ENCODE results near the gene MRPS9.

MRPS9 gene

DNA sequence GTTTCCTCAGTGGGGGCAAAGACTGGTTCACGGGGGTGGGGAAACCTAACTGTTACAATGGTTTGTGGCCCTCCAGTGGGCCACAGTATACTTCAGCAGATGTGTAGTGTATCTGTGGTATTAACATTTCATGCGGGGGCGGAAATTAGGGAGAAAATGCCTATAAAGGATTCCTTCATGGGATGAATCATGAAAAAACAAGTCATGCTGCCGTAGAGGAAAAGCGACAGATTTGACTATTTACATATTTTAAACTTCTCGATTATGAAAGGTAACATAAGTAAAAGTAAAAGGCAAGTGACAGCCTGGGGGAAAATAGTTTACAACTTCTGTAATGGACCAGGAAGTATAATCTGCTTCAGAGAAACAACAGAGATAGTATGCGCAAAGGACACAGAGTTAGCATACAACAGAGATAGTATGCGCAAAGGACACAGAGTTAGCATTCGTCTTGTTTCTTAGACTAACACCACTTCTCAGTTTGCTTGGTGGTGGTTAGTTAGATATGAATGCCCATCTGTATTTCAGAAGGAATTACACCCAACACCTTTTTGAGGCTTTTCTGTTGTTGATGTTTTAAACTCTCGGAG is 41.1 kb downstream of the MRPS9 start:
- no peak for DNase-seq (ENCODE audit: low read depth in 2 of 2)

GRCh38 chr2:105080461-105080860 is 42.6 kb downstream of the MRPS9 start:
- no peak for DNase-seq (ENCODE audit: low read depth in 2 of 2)

- no peak for DNase-seq (ENCODE audit: low read depth in 2 of 2)
Measured at GRCh38 chr2:105081006-105081601, 43.2 kb downstream of the MRPS9 start.

DNA sequence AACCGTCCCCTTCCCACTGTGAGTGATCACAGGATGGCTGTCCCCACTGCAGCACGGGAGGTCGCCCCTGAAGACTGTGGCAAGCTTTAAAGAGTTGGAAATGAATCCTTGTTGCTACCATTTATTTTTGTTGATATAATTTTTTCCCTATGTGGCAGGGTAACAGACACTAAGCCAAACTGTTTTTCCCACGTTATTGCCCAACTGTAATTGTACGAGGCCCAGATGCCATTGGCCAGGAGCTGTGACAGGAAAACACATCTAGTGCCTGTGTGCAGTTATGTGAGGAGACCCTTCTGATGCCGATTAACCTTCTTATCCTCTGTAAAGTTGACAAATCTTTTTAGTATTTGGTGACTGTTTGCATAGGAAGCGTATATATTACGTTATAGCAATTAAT is 44.2 kb downstream of the MRPS9 start:
- DNase-seq (ENCODE audit: low read depth in 2 of 2) = no peak

- DNase-seq (ENCODE audit: low read depth in 2 of 2) = no peak
Measured at GRCh38 chr2:105085525-105085924, 47.7 kb downstream of the MRPS9 start.

DNA sequence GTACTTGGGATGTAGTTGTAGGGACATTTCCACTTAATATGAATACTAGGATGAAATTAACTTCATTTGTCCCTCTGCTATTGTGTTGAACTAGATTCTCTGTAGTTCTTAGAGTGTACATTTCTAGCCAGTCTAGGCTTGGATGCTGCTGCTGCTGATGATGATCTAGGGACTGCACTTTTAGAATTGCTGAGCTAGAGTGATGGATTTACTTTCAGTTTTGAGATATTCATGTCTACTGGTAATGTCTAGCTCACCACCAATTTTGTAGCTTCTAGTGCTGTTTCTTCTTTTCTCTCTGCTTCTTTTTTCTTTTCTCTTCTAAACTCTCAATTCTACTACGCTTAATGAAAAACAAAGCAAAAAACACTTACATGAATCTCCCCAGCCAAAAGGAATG is 49.4 kb downstream of the MRPS9 start:
- DNase-seq (ENCODE audit: low read depth in 2 of 2) = no peak

DNA sequence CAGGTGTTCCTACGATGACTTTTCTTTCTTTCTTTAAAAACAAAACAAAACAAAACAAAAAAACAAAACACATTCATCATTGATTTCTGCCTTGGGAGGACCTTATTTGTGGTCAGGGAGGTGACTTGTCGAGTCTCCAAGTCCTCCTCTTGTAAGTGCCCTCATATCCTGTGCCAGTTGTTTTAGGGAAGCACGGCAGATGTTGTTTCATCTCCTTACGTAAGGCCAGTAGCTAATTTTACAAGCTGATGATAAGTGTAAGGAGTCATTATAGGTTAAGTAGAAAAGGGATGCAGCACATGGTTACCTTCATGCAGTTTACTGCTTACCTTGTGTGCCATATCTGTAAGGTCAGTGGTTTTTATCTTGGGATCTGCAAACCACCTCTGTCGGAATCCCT is 52.2 kb downstream of the MRPS9 start:
- DNase-seq (ENCODE audit: low read depth in 2 of 2) = no peak

- DNase-seq (ENCODE audit: low read depth in 2 of 2) = no peak
Measured at GRCh38 chr2:105092797-105093196, 54.9 kb downstream of the MRPS9 start.

DNA sequence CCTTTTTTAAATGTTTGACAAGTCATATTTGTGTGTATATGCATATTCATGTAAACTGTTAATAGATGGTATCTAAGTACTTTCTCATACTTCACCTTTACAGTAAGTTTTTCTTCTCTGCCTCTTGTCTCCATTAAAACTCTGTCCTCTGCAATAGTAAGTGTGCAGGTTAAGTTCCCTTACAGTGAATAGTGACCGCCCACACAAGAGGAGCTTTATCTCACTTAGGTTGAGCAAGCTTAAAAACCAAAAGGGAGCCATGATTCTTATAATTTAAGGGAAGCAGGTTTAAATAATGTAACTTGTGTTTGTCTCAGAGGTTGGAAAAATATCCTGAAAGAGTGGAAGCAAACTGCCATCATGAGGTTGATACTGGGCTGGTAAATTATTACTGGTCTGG is 61.3 kb downstream of the MRPS9 start:
- no peak for DNase-seq (ENCODE audit: low read depth in 2 of 2)

DNA sequence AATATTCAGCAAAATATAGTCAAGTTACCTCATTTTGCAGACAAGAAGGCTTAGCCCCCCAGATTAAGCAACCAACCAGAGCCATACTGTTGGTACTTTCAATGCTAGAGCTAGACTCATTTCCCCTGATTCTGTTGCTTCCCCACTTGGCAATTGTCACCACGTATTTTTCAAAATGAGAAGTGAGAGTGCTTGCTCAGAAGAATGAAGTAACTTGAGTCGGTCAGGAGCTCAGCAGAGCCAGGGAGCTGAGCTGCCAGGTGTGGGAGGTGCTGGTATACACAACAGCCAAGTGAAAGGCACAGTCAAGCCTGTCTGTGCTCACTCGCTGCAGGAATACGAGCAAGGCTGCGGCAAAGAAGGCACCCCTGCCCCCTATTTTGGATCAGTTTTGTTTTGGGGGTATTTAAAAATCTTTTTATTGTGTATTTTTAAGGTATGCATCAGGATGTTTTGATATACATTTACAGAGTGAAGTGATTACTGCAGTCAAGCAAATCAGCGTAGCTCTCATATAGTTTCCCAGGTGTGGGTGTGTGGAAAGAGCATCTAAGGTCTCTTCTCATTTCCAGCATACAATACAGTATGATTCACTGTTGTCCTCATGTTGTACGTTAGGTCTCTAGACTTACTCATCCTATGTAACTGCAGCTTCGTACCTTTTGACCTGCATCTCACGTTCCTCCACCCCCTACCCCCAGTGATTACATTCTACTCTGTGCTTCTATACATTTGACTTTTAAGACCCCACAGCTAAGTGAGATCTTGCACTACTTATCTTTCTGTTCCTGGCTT is 62.4 kb downstream of the MRPS9 start:
- DNase-seq (ENCODE audit: low read depth in 2 of 2) = no peak

- no peak for DNase-seq (ENCODE audit: low read depth in 2 of 2)
Measured at GRCh38 chr2:105102001-105102400, 64.1 kb downstream of the MRPS9 start.

- DNase-seq (ENCODE audit: low read depth in 2 of 2) = peak; percentile 75 to 78
Measured at GRCh38 chr2:105102963-105103421, 65.1 kb downstream of the MRPS9 start.

GRCh38 chr2:105103481-105103880 is 65.6 kb downstream of the MRPS9 start:
- DNase-seq (ENCODE audit: low read depth in 2 of 2) = no peak

DNA sequence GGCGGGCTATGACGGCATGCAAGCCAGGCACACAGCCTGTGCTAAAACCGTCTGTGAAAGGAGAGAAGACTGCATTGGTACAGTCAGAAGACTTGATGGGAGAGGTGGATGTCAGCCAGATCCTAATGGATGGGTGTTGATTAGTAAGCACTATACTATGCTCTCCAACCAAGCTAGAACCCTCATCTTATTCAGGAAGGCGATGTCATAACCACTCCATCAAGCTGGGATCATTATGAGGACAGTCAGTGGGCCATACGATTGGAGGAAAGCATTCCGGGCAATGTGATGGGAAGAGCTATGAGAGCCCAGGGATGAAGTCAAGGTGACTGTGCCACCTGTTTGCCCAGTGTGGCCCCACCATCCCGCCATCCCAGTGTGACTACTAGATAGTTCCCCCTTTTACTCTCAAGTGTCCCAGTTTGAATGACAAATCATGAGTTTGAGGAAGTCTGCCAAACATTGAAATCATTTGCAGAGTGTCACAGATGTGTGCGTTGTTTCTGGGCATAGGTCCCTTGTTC is 66.4 kb downstream of the MRPS9 start:
- peak; percentile 53 to 56 for DNase-seq (ENCODE audit: low read depth in 2 of 2)

DNA sequence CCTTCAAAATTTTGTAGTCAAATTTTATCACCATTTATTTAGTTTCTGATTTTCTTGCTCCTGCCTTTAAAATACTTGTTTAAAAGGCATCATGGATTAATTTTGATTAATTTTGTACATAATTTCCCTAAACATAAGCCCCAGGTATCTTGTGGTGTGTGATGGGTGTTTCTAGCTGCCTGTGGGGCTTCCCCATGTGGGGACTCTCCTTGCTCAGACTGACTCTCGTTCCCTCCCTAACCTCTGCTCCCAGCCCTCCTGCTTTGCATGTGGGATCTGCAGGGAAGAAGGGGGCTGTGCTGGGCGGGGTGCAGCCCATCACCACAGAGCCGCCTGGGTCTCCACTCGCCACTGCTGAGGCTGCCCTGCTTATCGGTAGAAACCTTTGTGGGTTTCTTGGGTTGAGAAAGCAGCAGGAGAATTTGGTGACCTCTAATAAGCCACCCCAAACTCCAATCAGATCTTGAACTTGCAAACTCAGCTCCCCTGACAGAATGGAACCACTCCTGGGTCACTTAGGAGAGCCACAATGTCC is 72.5 kb downstream of the MRPS9 start:
- DNase-seq (ENCODE audit: low read depth in 2 of 2) = no peak

DNA sequence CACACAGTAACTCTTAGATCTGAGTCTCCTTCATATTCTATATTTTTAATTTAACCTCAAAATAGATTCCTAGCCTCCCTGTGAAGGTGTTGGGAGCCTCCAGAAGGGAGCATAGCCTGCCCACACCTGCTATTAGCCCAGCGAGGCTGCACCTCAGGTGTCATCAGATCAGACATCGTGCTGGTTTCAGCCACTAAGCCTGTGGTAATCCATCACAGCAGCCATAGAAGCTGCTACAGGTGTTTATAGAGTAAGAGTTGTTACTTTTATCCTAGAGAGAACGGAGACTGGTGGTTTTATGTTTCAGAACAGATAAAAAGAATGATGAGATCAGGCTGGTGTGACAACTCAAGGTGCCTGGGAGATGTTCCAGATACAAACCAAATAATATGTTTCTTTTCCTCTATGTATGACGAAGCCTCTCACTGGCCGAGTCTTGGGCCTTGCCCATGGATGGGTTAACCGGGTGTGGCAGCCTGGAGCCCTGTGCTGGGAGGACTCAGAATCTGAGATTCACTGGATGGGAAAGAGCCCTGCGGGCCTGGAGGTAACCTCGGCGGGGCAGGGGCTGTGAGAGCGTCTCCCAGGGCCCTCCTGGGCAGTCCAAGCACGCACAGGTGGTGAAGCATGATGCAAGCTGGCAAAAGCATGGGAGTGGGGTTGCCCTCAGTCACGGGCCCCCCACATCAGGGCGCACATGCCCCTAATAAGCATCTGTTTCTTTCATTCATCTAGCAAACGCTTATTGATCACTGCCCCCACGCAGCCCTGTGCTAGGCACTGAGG is 73.7 kb downstream of the MRPS9 start:
- DNase-seq (ENCODE audit: low read depth in 2 of 2) = no peak

DNA sequence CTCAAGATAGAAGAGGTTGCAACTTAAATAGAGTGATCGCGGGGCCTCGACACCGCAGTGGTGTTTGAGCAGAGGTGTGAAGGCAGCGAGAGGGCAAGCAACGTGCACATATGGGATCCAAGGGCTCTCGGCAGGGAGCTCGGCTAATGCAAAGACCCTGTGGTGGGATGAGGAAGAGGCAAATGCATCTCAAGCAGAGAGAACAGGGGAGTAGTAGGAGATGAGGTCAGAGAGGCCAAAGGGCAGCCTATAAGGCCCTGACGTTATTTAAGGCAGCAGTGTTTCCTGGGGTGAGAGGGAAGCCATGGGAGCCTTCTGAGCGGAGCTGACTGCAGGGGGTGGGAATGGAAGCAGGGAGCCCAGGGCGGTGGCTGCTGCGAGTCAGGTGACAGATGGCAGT is 74.5 kb downstream of the MRPS9 start:
- no peak for DNase-seq (ENCODE audit: low read depth in 2 of 2)

GRCh38 chr2:105113616-105114291 is 75.9 kb downstream of the MRPS9 start:
- DNase-seq (ENCODE audit: low read depth in 2 of 2) = no peak

DNA sequence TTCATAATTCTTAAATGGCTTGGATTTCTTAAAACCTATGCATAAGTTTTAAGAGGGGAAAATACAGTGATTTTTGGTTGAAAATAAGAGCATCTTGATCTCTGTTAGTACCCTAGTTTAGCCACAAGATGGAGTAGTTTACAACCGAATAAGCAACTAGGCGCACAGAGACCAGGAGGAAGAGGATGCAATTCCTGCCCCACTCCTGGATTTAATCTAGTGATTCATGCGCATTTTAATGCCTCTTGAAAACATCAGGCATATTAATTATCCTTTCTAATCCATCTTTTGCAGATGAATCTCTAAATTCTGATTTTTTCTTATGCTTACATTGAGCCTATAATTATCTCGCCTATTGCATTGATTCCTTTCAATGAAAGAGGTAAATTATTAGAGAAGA is 76.7 kb downstream of the MRPS9 start:
- DNase-seq (ENCODE audit: low read depth in 2 of 2) = peak; percentile 47 to 57

- no peak for DNase-seq (ENCODE audit: low read depth in 2 of 2)
Measured at GRCh38 chr2:105116348-105116747, 78.5 kb downstream of the MRPS9 start.

- DNase-seq (ENCODE audit: low read depth in 2 of 2) = no peak
Measured at GRCh38 chr2:105117565-105117964, 79.7 kb downstream of the MRPS9 start.
